H9 (cell line): ENCODE measurements around the gene SDK2. TPM values are rescaled to one million over a fixed set of nuclear protein-coding genes. Genes with fewer than 3 reads are reported as not detected.

Experiments
- DNase-seq: peaks from one replicate; pipeline ENCODE4 v3.0.0-alpha.2; 2017
- H2AFZ ChIP-seq: one replicate; pipeline ENCODE4 v1.6.1; 2013; ENCODE audit warnings: mild to moderate bottlenecking, low read length, control low read depth, moderate library complexity
- H2AK5ac ChIP-seq: 2 replicates; pipeline ENCODE4 v1.6.1; 2013; ENCODE audit warnings: low read length, control low read depth, mixed read lengths; ENCODE audit not compliant: insufficient read length
- H2BK120ac ChIP-seq: one replicate; pipeline ENCODE4 v1.6.1; 2013; ENCODE audit warnings: low read depth, mild to moderate bottlenecking, low read length, control low read depth, inconsistent platforms; ENCODE audit not compliant: poor library complexity, severe bottlenecking
- H2BK12ac ChIP-seq: 2 replicates; pipeline ENCODE4 v1.6.1; 2013; ENCODE audit warnings: low read length, control low read depth, mixed read lengths, low read depth; ENCODE audit not compliant: insufficient read length
- H2BK15ac ChIP-seq: 2 replicates; pipeline ENCODE4 v1.6.1; 2013; ENCODE audit warnings: low read depth, low read length, control low read depth
- H2BK20ac ChIP-seq: one replicate; pipeline ENCODE4 v1.6.1; 2013; ENCODE audit warnings: low read depth, mild to moderate bottlenecking, low read length, control low read depth, inconsistent platforms; ENCODE audit not compliant: poor library complexity, severe bottlenecking
- H2BK5ac ChIP-seq: 2 replicates; pipeline ENCODE4 v1.6.1; 2013; ENCODE audit warnings: low read length, control low read depth, mixed read lengths; ENCODE audit not compliant: insufficient read length
- H3K14ac ChIP-seq: 2 replicates; pipeline ENCODE4 v1.6.1; 2013; ENCODE audit warnings: low read length, control low read depth; ENCODE audit not compliant: insufficient read depth
- H3K18ac ChIP-seq: 2 replicates; pipeline ENCODE4 v1.6.1; 2013; ENCODE audit warnings: low read depth, mild to moderate bottlenecking, mixed read lengths, low read length, control low read depth; ENCODE audit not compliant: insufficient read length
- H3K23ac ChIP-seq: 2 replicates; pipeline ENCODE4 v1.6.1; 2013; ENCODE audit warnings: low read length, control low read depth, mixed read lengths, low read depth; ENCODE audit not compliant: insufficient read length
- H3K23me2 ChIP-seq: 2 replicates; pipeline ENCODE4 v1.6.1; 2013; ENCODE audit warnings: low read depth, mild to moderate bottlenecking, mixed read lengths, low read length, control low read depth; ENCODE audit not compliant: insufficient read length, poor library complexity, severe bottlenecking
- H3K27ac ChIP-seq: 2 replicates; pipeline ENCODE4 v1.5.1; 2013; ENCODE audit warnings: low read length, control low read depth, mixed read lengths, low read depth; ENCODE audit not compliant: insufficient read length
- H3K27me3 ChIP-seq: 2 replicates; pipeline ENCODE4 v1.6.1; 2013; ENCODE audit warnings: low read length, control low read depth, inconsistent platforms; ENCODE audit not compliant: insufficient read depth
- H3K4ac ChIP-seq: 2 replicates; pipeline ENCODE4 v1.6.1; 2013; ENCODE audit warnings: low read depth, mild to moderate bottlenecking, control low read depth, inconsistent platforms, low read length, moderate library complexity
- H3K4me1 ChIP-seq: 2 replicates; pipeline ENCODE4 v1.6.1; 2013; ENCODE audit warnings: low read length, control low read depth, inconsistent platforms; ENCODE audit not compliant: insufficient read depth
- H3K4me2 ChIP-seq: 2 replicates; pipeline ENCODE4 v1.6.1; 2013; ENCODE audit warnings: low read length, control low read depth, mixed read lengths; ENCODE audit not compliant: insufficient read length, insufficient read depth
- H3K56ac ChIP-seq: 2 replicates; pipeline ENCODE4 v1.6.1; 2013; ENCODE audit warnings: low read depth, mild to moderate bottlenecking, mixed read lengths, low read length, control low read depth; ENCODE audit not compliant: insufficient read length
- H3K79me1 ChIP-seq: 2 replicates; pipeline ENCODE4 v1.6.1; 2013; ENCODE audit warnings: low read depth, mild to moderate bottlenecking, moderate library complexity, low read length, control low read depth, inconsistent platforms; ENCODE audit not compliant: insufficient read depth, poor library complexity, severe bottlenecking
- H3K79me2 ChIP-seq: 2 replicates; pipeline ENCODE4 v1.6.1; 2013; ENCODE audit warnings: low read length, control low read depth, inconsistent platforms; ENCODE audit not compliant: insufficient read depth
- H3K9ac ChIP-seq: 2 replicates; pipeline ENCODE4 v1.6.1; 2013; ENCODE audit warnings: low read length, control low read depth, mixed read lengths; ENCODE audit not compliant: insufficient read length; ENCODE audit errors: extremely low read depth
- H3K9me3 ChIP-seq: one replicate; pipeline ENCODE4 v1.6.1; 2013; ENCODE audit warnings: low read depth, low read length, inconsistent platforms; ENCODE audit not compliant: control insufficient read depth
- H3T11ph ChIP-seq: one replicate; pipeline ENCODE4 v1.6.1; 2013; ENCODE audit warnings: mild to moderate bottlenecking, low read length, control low read depth, inconsistent platforms
- H4K20me1 ChIP-seq: one replicate; pipeline ENCODE4 v1.6.1; 2013; ENCODE audit not compliant: control insufficient read depth, insufficient read length, insufficient read depth
- H4K5ac ChIP-seq: 2 replicates; pipeline ENCODE4 v1.6.1; 2013; ENCODE audit warnings: low read depth, mild to moderate bottlenecking, mixed read lengths, low read length, control low read depth; ENCODE audit not compliant: insufficient read length
- H4K8ac ChIP-seq: replicated peaks from 2 replicates; pipeline ENCODE4 v1.6.1; 2013; ENCODE audit warnings: low read length, control low read depth, mixed read lengths, low read depth; ENCODE audit not compliant: insufficient read length
- H4K91ac ChIP-seq: 2 replicates; pipeline ENCODE4 v1.6.1; 2013; ENCODE audit warnings: low read depth, mild to moderate bottlenecking, moderate library complexity, mixed read lengths, low read length, control low read depth; ENCODE audit not compliant: insufficient read length
- H3K27ac Mint-ChIP-seq, 3 experiments: 2 replicates in 2 of 3; 3 replicates in 1 of 3; pipeline ENCODE4 v1.8.0; 2020 to 2021; ENCODE audit warnings: mixed read lengths in 3 of 3, mild to moderate bottlenecking in 1 of 3, moderate library complexity in 1 of 3
- H3K27me3 Mint-ChIP-seq: 2 replicates; pipeline ENCODE4 v1.8.0; 2021; ENCODE audit warnings: low read depth, mild to moderate bottlenecking, moderate library complexity, mixed read lengths
- H3K36me3 Mint-ChIP-seq, 3 experiments: 2 replicates in 2 of 3; 3 replicates in 1 of 3; pipeline ENCODE4 v1.8.0; 2020 to 2021; ENCODE audit warnings: low read depth in 3 of 3, mixed read lengths in 3 of 3; ENCODE audit not compliant: insufficient read depth in 1 of 3
- H3K4me1 Mint-ChIP-seq, 2 experiments: 2 replicates each; pipeline ENCODE4 v1.8.0; 2020; ENCODE audit warnings: mixed read lengths in 2 of 2
- H3K4me3 Mint-ChIP-seq, 2 experiments: 2 replicates in 1 of 2; 3 replicates in 1 of 2; pipeline ENCODE4 v1.8.0; 2020 to 2021; ENCODE audit warnings: mild to moderate bottlenecking in 2 of 2, mixed read lengths in 2 of 2, moderate library complexity in 1 of 2
- H3K9me3 Mint-ChIP-seq, 2 experiments: 2 replicates in 1 of 2; 3 replicates in 1 of 2; pipeline ENCODE4 v1.8.0; 2020; ENCODE audit warnings: mild to moderate bottlenecking in 2 of 2, mixed read lengths in 2 of 2, moderate library complexity in 1 of 2
- CTCF ChIP-seq: fragments of 200-600 bp; sonication (generic); conservative IDR thresholded peaks from 3 replicates; pipeline ENCODE4 v1.8.0; 2021; ENCODE audit warnings: antibody characterized with exemption, mild to moderate bottlenecking
- WGBS: extraction: QIAGEN DNeasy Blood & Tissue Kit; methylation state at CpG from one replicate; pipeline ENCODE4 v1.1.7; 2013; ENCODE audit warnings: missing lambda C conversion rate, low lambda C conversion rate, mixed read lengths; ENCODE audit not compliant: insufficient read length; ENCODE audit errors: extremely low coverage; 5-methylcytosine and 5-hydroxymethylcytosine counted together
- total RNA-seq: library from RNA; stranded (reverse); gene quantifications from 2 replicates; pipeline ENCODE4 v1.2.1, GENCODE V29; 2021

SDK2 gene
- total RNA-seq, 1 experiment from 2014 or later: 9.1 TPM

GRCh38 chr17:73311781-73312641 is 332.2 kb downstream of the SDK2 start, which contains the start of gene CDC42EP4:
TSS of gene CDC42EP4 (minus strand) at chr17:73312001. CDS start at chr17:73286500, 25,501 bp downstream.
- Histone ChIP-seq H4K20me1 (no peaks in the 10 kb centered on the region), H2AFZ (no peak within 1 kb of the TSS), H4K8ac (no peak within 1 kb of the TSS), H3K4ac (no peak within 1 kb of the TSS), H3K4me1 (peaks cover 2% of the 10 kb centered on the region; the same call in 1 of the 2 replicates), H2AK5ac (no peak within 1 kb of the TSS), H3K9ac (no peak within 1 kb of the TSS), H3K27ac (no peak within 1 kb of the TSS), H3K79me1 (no peaks in the 10 kb centered on the region), H3K27me3 (no peaks in the 10 kb centered on the region), H3K23ac (no peak within 1 kb of the TSS), H3K56ac (no peak within 1 kb of the TSS), H3K14ac (peak within 1 kb of the TSS; percentile 24; the same call in 1 of the 2 replicates), H4K5ac (no peak within 1 kb of the TSS), H2BK120ac (no peak within 1 kb of the TSS), H3K23me2 (peaks cover 12% of the 10 kb centered on the region), H3K4me2 (peak within 1 kb of the TSS; percentile 49), H2BK20ac (no peak within 1 kb of the TSS), H4K91ac (no peak within 1 kb of the TSS), H3K9me3 (no peaks in the 10 kb centered on the region), H2BK5ac (no peak within 1 kb of the TSS), H3K79me2 (no peaks in the 10 kb centered on the region), H2BK15ac (no peak within 1 kb of the TSS), H3T11ph (no peak within 1 kb of the TSS), H2BK12ac (no peak within 1 kb of the TSS), H3K18ac (no peak within 1 kb of the TSS)
- no peaks in the 10 kb centered on the region; a peak in 1 of 7 replicates for H3K36me3 Mint-ChIP-seq
- no peak for TF ChIP-seq CTCF
- H3K4me1 Mint-ChIP-seq: peaks cover 42 to 47% of the 10 kb centered on the region in 2 experiments
- peak within 1 kb of the TSS in 1 of 3 experiments; percentile 57; a peak in 1 of 7 replicates for H3K27ac Mint-ChIP-seq
- DNase-seq: peak; percentile 99
- WGBS: no CpG with 5 or more reads among the region's 71 CpGs
- peaks cover 0 to 3% of the 10 kb centered on the region in 2 experiments; a peak in 1 of 5 replicates for H3K9me3 Mint-ChIP-seq
- peaks cover 20% of the 10 kb centered on the region for H3K27me3 Mint-ChIP-seq
- peak within 1 kb of the TSS; percentile 88 to 95 for H3K4me3 Mint-ChIP-seq
